Panc1 (cell line): ENCODE results near the gene RFX2.

ENCODE experiments used
- TCF7L2 ChIP-seq: IDR thresholded peaks from 2 replicates; pipeline ENCODE4 v1.6.1; 2011; ENCODE audit warnings: mild to moderate bottlenecking, low read depth, low read length, inconsistent platforms
- TF ChIP-seq, protein P1 (sequence below): fragments of 450-650 bp; IDR thresholded peaks from 2 replicates; pipeline ENCODE4 v1.5.1; 2017; ENCODE audit warnings: mild to moderate bottlenecking
- TF ChIP-seq, protein P2 (sequence below), 2 experiments: IDR thresholded peaks; 2 replicates each; pipeline ENCODE4 v1.6.1; 2011 to 2012; ENCODE audit warnings: low read depth in 2 of 2, control low read depth in 1 of 2, low read length in 1 of 2, mild to moderate bottlenecking in 1 of 2, moderate library complexity in 1 of 2; ENCODE audit not compliant: insufficient read depth in 1 of 2

DNA sequence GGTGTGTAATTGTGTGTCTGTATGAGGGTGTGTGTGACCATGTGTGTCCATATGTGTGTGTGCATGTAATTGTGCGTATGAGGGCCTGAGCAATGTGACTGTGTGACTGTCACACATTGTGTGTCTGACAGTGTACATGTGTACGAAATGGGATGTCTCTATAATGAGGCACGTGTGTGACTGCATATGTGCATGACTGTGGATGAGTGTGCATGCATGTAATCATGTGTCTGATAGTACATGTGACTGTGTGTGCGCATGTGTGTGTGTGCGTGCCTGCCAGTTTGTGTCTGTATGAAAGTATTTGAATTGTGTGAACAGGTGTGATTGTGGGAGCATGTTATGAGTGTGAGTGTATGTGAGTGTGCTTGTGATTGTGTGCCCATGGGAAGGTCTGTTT lies 22.9 kb upstream of the RFX2 start:
- TF ChIP-seq, protein P1, sequence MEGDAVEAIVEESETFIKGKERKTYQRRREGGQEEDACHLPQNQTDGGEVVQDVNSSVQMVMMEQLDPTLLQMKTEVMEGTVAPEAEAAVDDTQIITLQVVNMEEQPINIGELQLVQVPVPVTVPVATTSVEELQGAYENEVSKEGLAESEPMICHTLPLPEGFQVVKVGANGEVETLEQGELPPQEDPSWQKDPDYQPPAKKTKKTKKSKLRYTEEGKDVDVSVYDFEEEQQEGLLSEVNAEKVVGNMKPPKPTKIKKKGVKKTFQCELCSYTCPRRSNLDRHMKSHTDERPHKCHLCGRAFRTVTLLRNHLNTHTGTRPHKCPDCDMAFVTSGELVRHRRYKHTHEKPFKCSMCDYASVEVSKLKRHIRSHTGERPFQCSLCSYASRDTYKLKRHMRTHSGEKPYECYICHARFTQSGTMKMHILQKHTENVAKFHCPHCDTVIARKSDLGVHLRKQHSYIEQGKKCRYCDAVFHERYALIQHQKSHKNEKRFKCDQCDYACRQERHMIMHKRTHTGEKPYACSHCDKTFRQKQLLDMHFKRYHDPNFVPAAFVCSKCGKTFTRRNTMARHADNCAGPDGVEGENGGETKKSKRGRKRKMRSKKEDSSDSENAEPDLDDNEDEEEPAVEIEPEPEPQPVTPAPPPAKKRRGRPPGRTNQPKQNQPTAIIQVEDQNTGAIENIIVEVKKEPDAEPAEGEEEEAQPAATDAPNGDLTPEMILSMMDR, result no peak
- TF ChIP-seq, protein P2, sequence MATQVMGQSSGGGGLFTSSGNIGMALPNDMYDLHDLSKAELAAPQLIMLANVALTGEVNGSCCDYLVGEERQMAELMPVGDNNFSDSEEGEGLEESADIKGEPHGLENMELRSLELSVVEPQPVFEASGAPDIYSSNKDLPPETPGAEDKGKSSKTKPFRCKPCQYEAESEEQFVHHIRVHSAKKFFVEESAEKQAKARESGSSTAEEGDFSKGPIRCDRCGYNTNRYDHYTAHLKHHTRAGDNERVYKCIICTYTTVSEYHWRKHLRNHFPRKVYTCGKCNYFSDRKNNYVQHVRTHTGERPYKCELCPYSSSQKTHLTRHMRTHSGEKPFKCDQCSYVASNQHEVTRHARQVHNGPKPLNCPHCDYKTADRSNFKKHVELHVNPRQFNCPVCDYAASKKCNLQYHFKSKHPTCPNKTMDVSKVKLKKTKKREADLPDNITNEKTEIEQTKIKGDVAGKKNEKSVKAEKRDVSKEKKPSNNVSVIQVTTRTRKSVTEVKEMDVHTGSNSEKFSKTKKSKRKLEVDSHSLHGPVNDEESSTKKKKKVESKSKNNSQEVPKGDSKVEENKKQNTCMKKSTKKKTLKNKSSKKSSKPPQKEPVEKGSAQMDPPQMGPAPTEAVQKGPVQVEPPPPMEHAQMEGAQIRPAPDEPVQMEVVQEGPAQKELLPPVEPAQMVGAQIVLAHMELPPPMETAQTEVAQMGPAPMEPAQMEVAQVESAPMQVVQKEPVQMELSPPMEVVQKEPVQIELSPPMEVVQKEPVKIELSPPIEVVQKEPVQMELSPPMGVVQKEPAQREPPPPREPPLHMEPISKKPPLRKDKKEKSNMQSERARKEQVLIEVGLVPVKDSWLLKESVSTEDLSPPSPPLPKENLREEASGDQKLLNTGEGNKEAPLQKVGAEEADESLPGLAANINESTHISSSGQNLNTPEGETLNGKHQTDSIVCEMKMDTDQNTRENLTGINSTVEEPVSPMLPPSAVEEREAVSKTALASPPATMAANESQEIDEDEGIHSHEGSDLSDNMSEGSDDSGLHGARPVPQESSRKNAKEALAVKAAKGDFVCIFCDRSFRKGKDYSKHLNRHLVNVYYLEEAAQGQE (IDR thresholded peaks at IDR 0.05; ENCODE audit: insufficient read depth in 1 of 2, low read depth in 2 of 2, low read length in 1 of 2), result no peak
- no peak for TF ChIP-seq TCF7L2
